Ovary (tissue), 9 donors: Measurements from ENCODE around the gene MEF2C. TPM values are rescaled to one million over a fixed set of nuclear protein-coding genes. Genes with fewer than 3 reads are reported as not detected.

Experiments
- DNase-seq, 5 donors: peaks; one replicate each; pipeline ENCODE4 v3.0.0-alpha.2; 2019 to 2020
- H3K27ac ChIP-seq, 2 donors: fragments of 200-600 bp; one replicate each; pipeline versions ENCODE4 v1.5.1 to v1.8.0; 2019 to 2022
- H3K27me3 ChIP-seq: fragments of 200-600 bp; one replicate; pipeline ENCODE4 v1.8.0; 2022
- H3K36me3 ChIP-seq: fragments of 200-600 bp; sonication (generic); one replicate; pipeline ENCODE4 v1.5.1; 2019
- H3K4me1 ChIP-seq: one replicate; pipeline ENCODE4 v1.8.1; 2013; ENCODE audit warnings: mild to moderate bottlenecking, moderate library complexity; ENCODE audit not compliant: insufficient read depth
- H3K4me3 ChIP-seq: fragments of 200-600 bp; sonication (generic); one replicate; pipeline ENCODE4 v1.5.1; 2017
- H3K9me3 ChIP-seq, 2 donors: fragments of 200-600 bp in 1 of 2; sonication (generic) in 1 of 2; one replicate each; pipeline versions ENCODE4 v1.5.1 to v1.8.1; 2013 to 2019; ENCODE audit warnings: mild to moderate bottlenecking in 1 of 2, moderate library complexity in 1 of 2
- EP300 ChIP-seq: sonication (generic); formaldehyde crosslinking; IDR thresholded peaks from one replicate; pipeline ENCODE4 v1.6.1; 2017; ENCODE audit warnings: antibody characterized with exemption
- POLR2A ChIP-seq: fragments of 450-650 bp; IDR thresholded peaks from one replicate; pipeline ENCODE4 v1.6.1; 2017; ENCODE audit warnings: antibody characterized with exemption, mild to moderate bottlenecking, moderate library complexity
- WGBS, 3 donors: extraction: QIAGEN DNeasy Blood & Tissue Kit in 1 of 3; methylation state at CpG; one replicate each; pipeline versions ENCODE4 v1.1.5 to v1.1.7; 2013 to 2017; 5-methylcytosine and 5-hydroxymethylcytosine counted together
- intact Hi-C, 4 donors: fragments of 100-400 bp; cut with DNase I; formaldehyde crosslinking; loops; one replicate each; pipeline versions ENCODE4 v1.11.0 to v1.15.1; 2022 to 2023
- polyA plus RNA-seq, 2 donors: library from polyadenylated mRNA; stranded (reverse); fragments of 200-250 nt in 1 of 2; fragments of 350-450 nt in 1 of 2; fragmentation: Illumina TruSeq in 1 of 2; extraction: RNeasy Lipid Tissue Mini Kit (QIAGEN cat#74804) in 1 of 2; gene quantifications; one replicate each; pipeline ENCODE4 v1.2.3, GENCODE V29; 2013 to 2014
- total RNA-seq, 7 donors: library from RNA; depleted of rRNA in 2 of 7; stranded (reverse); fragments of >200 nt in 2 of 7; fragmentation: NEBNext Ultra II Directional in 3 of 7; extraction: Animal tissue kit (Norgen Biotek cat#: 25700) in 3 of 7; gene quantifications; one replicate each; pipeline versions ENCODE4 v1.1.0 to v1.2.4, GENCODE V29; 2016 to 2023
- TF ChIP-seq, protein P1 (sequence below), 3 donors: fragments of 450-650 bp in 2 of 3; fragments of 200-600 bp in 1 of 3; IDR thresholded peaks; one replicate each; pipeline versions ENCODE4 v1.5.1 to v1.8.0; 2016 to 2022; ENCODE audit warnings: antibody characterized with exemption in 3 of 3, mild to moderate bottlenecking in 1 of 3
- donor health status: DM: no; HTN: no; CAD: no; lungs with moderate emphysema.
- donor health status: DM: no; HTN: no; CAD: no.
- donor health status: Bipolar disorder and iron deficiency.
- donor health status: DM: yes; HTN: yes; CAD: no.
- donor health status: DM: no; HTN: no; CAD: no.
- donor health status: DM: yes; HTN: yes; CAD: no.

Gene MEF2C
- total and polyA plus RNA-seq, 9 donors, result 27.2 to 91.4 (median 73.8) TPM

DNA sequence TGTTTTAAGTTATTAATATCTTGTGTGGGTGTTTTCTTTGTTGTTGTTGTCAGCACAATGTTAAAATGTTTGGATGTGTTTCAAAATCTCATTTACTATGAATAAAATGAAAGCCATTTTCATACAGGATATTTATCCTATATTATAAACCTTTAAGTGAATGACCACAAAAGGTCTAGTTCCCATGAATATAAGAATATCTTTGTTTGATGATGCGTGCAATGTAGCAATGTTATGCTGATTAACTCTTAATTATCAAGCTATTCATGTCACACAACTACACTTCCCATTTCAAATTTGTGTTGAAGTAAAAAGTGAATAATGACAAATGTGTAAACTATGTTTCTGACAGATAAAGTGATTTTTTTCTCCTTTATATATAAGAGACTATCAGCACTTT, 59.8 kb downstream of the MEF2C start:
- no peaks in the 10 kb centered on the region for H3K27me3 ChIP-seq
- no peaks in the 10 kb centered on the region for H3K9me3 ChIP-seq
- WGBS, 3 donors, result 92 to 93% (median 92%) methylated on average over 1 of the region's 1 CpG
- peaks cover 4% of the 10 kb centered on the region for H3K4me1 ChIP-seq
- intact Hi-C loops, result no loop called here
- no peaks in the 10 kb centered on the region for H3K36me3 ChIP-seq
- DNase-seq, result no peak
- no peak overlapping the region for H3K27ac ChIP-seq
- TF ChIP-seq EP300, result no peak
- TF ChIP-seq, protein P1, sequence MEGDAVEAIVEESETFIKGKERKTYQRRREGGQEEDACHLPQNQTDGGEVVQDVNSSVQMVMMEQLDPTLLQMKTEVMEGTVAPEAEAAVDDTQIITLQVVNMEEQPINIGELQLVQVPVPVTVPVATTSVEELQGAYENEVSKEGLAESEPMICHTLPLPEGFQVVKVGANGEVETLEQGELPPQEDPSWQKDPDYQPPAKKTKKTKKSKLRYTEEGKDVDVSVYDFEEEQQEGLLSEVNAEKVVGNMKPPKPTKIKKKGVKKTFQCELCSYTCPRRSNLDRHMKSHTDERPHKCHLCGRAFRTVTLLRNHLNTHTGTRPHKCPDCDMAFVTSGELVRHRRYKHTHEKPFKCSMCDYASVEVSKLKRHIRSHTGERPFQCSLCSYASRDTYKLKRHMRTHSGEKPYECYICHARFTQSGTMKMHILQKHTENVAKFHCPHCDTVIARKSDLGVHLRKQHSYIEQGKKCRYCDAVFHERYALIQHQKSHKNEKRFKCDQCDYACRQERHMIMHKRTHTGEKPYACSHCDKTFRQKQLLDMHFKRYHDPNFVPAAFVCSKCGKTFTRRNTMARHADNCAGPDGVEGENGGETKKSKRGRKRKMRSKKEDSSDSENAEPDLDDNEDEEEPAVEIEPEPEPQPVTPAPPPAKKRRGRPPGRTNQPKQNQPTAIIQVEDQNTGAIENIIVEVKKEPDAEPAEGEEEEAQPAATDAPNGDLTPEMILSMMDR (IDR thresholded peaks at IDR 0.05), result no peak
- TF ChIP-seq POLR2A, result no peak
- no peak overlapping the region for H3K4me3 ChIP-seq

DNA sequence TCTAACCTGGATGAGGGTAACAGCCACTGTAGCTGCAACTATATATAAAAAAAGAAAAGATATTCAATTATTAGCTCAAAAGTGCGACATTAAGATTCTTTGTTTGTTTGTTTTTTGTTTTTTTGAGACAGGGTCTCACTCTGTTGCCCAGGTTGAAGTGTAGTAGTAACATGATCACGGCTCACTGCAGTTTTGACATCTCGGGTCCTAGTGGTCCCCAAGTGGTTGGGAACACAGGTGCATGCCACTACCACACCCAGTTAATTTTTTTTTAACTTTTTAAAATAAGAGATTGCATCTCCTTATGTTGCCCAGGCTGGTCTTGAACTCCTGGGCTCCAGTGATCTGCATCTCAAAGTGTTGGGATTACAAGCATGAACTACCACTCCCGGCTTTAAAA, 61.8 kb downstream of the MEF2C start:
- H3K4me1 ChIP-seq, result no peaks in the 10 kb centered on the region
- H3K27ac ChIP-seq, result no peak overlapping the region
- no peak overlapping the region for H3K4me3 ChIP-seq
- TF ChIP-seq EP300 (no peak), POLR2A (no peak)
- TF ChIP-seq, protein P1 (IDR thresholded peaks at IDR 0.05), result no peak
- H3K9me3 ChIP-seq, result no peaks in the 10 kb centered on the region
- intact Hi-C loops, result no loop called here
- WGBS, 3 donors, result 96 to 98% (median 96%) methylated on average over 4 of the region's 4 CpGs
- no peak for DNase-seq
- no peaks in the 10 kb centered on the region for H3K27me3 ChIP-seq
- H3K36me3 ChIP-seq, result no peaks in the 10 kb centered on the region

DNA sequence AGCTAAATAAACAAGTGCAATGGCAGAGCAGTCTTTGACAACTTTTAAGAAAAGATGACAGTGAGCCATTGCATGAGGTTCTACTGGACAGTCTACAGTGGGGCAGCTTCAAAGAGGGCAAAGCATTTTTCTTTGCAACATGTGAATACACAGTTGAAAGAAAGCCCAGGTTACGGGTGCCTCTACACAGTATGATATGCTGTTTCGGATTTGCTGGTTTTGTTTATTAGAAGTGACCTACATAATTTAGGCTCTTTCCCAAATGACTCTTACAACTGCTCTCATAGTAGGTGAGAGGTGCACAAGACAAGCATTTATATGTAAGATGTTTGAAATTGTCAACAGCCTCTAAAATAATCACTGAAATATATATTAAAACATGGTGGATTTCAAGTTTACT, 62.4 kb downstream of the MEF2C start:
- Histone ChIP-seq H3K27ac (no peak overlapping the region), H3K27me3 (no peaks in the 10 kb centered on the region), H3K9me3 (no peaks in the 10 kb centered on the region), H3K4me3 (no peak overlapping the region), H3K4me1 (no peaks in the 10 kb centered on the region), H3K36me3 (no peaks in the 10 kb centered on the region)
- 92 to 93% (median 93%) methylated on average over 2 of the region's 2 CpGs for WGBS, 3 donors
- intact Hi-C loops, result no loop called here
- TF ChIP-seq EP300 (no peak), POLR2A (no peak)
- TF ChIP-seq, protein P1 (IDR thresholded peaks at IDR 0.05), result no peak
- no peak for DNase-seq

DNA sequence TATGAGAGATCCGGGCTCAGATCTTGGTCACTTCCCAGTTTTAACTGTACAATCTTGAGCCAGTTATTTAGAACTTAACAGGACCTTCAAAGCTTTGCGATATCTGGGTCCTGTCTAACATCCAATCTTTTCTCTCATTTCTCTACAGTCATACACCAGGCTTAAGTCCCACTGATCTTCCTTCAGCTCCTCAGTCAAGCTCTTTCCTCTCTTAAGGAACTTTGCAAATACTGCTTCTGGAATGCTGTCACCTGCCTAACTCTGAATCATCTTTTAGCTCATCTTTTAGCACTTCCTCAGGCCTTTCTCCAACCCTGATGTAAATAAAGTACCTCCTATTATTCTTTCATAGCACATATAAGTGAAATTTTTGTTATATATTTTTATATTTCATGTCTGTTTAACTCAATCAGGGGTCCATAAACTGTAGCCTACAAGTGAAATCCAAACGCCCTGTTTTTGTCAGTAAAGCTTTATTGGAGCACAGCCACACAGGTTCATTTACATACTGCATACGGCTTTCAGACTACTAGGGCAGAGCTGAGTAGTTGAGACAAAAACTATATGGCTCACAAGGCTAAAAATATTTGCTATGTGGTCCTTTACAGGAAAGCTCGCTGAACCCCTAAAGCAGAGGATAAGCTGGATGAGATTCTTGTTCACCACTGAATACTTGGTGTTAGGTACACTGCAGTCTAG, 63.5 kb downstream of the MEF2C start:
- Histone ChIP-seq H3K4me3 (no peak overlapping the region), H3K36me3 (no peaks in the 10 kb centered on the region), H3K4me1 (no peaks in the 10 kb centered on the region), H3K27me3 (no peaks in the 10 kb centered on the region), H3K27ac (no peak overlapping the region), H3K9me3 (no peaks in the 10 kb centered on the region)
- intact Hi-C loops, result no loop called here
- WGBS, 3 donors, result 92 to 94% (median 93%) methylated on average over 5 of the region's 5 CpGs
- DNase-seq, result no peak
- TF ChIP-seq, protein P1 (IDR thresholded peaks at IDR 0.05), result no peak
- no peak for TF ChIP-seq POLR2A
- TF ChIP-seq EP300, result no peak
